Mononuclear cell (primary cell): ENCODE measurements around the gene WNK4. TPM values are rescaled to one million over a fixed set of nuclear protein-coding genes. Genes with fewer than 3 reads are reported as not detected.
"Not testable (repeated sequence)": the region's sequence is repeated elsewhere in the genome, so short reads cannot be mapped to it uniquely, and the experiment has no call there.

ENCODE experiments used
- H3K27me3 ChIP-seq: 2 replicates; pipeline ENCODE4 v1.6.0; 2011; ENCODE audit warnings: low read length, control low read depth; ENCODE audit not compliant: insufficient read depth
- H3K4me1 ChIP-seq: 2 replicates; pipeline ENCODE4 v1.5.1; 2011; ENCODE audit warnings: mild to moderate bottlenecking, low read length, control low read depth; ENCODE audit not compliant: insufficient read depth
- H3K4me3 ChIP-seq: 2 replicates; pipeline ENCODE4 v1.5.1; 2011; ENCODE audit warnings: mild to moderate bottlenecking, low read length, moderate library complexity
- H3K9me3 ChIP-seq: 2 replicates; pipeline ENCODE4 v1.5.1; 2011; ENCODE audit warnings: low read depth, mild to moderate bottlenecking, control low read depth, low read length
- total RNA-seq: library from RNA; depleted of rRNA; stranded (reverse); fragments of >200 nt; gene quantifications from one replicate; pipeline ENCODE4 v1.2.3, GENCODE V29; 2012

The WNK4 gene
- 0.10 TPM for total RNA-seq

GRCh38 chr17:42779936-42780850 is at the start of gene WNK4:
WNK4 (plus strand) TSS chr17:42780610; CDS start chr17:42780699, 89 bp downstream.
- Histone ChIP-seq H3K27me3 (peaks cover 45% of the 10 kb centered on the region), H3K9me3 (no peaks in the 10 kb centered on the region), H3K4me3 (no peak within 1 kb of the TSS)

GRCh38 chr17:42740699-42741098 is 39.7 kb upstream of the WNK4 start:
- Histone ChIP-seq H3K27me3 (no peaks in the 10 kb centered on the region), H3K4me3 (no peak overlapping the region), H3K4me1 (peaks cover 28% of the 10 kb centered on the region), H3K9me3 (no peaks in the 10 kb centered on the region)

More at GRCh38 chr17:42779936-42780850, at the start of gene WNK4:
- peaks cover 13% of the 10 kb centered on the region for H3K4me1 ChIP-seq

GRCh38 chr17:42742916-42743315 is 37.5 kb upstream of the WNK4 start:
- H3K4me1 ChIP-seq, result peaks cover 25% of the 10 kb centered on the region
- H3K27me3 ChIP-seq, H3K4me3 ChIP-seq, H3K9me3 ChIP-seq: not testable (repeated sequence)

GRCh38 chr17:42743595-42744282 is 36.7 kb upstream of the WNK4 start:
- Histone ChIP-seq H3K27me3 (no peaks in the 10 kb centered on the region), H3K4me3 (peak overlapping the region; percentile 56), H3K9me3 (no peaks in the 10 kb centered on the region), H3K4me1 (peaks cover 25% of the 10 kb centered on the region)

DNA sequence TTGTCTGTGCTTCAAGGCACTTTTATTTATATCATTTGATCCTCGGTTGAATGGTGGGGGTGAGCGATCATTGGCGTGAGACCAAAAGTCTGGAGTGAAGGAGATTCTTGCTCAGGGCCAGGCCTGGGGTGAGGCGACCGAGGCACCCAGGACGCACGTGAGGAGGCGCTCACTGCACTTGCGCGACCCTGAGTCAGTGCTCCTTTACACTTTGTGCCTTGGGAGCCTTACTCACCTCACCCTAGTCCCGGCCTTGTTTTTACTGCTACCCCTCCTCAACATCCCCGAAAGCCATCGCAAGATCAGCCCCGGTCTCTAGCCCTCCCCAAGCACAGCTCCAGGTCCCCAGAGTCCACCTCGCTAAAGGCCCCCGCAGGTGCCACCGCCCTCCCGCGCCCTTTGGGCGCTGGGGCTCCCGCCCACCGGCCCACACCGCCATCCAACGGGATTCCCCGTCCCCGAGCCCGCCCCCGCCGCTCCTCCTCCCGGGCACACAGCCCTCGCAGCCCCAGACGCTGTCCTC is 36.1 kb upstream of the WNK4 start:
- Histone ChIP-seq H3K4me3 (peak overlapping the region; percentile 56), H3K27me3 (no peaks in the 10 kb centered on the region), H3K9me3 (no peaks in the 10 kb centered on the region), H3K4me1 (peaks cover 25% of the 10 kb centered on the region)

- Histone ChIP-seq H3K4me1 (peaks cover 25% of the 10 kb centered on the region), H3K9me3 (no peaks in the 10 kb centered on the region), H3K27me3 (no peaks in the 10 kb centered on the region), H3K4me3 (peak within 1 kb of the TSS; percentile 56)
Observed at GRCh38 chr17:42744806-42745617, 35.4 kb upstream of the WNK4 start, which contains the start of gene EZH1. EZH1 (minus strand) TSS chr17:42745040; CDS start chr17:42728941, 16,099 bp downstream.

GRCh38 chr17:42748202-42748907 is 32.1 kb upstream of the WNK4 start:
- no peaks in the 10 kb centered on the region for H3K9me3 ChIP-seq
- no peak overlapping the region for H3K4me3 ChIP-seq
- H3K27me3 ChIP-seq, result no peaks in the 10 kb centered on the region
- H3K4me1 ChIP-seq, result peaks cover 29% of the 10 kb centered on the region

GRCh38 chr17:42748908-42749798 is 31.3 kb upstream of the WNK4 start:
- Histone ChIP-seq H3K27me3 (no peaks in the 10 kb centered on the region), H3K4me3 (no peak overlapping the region), H3K9me3 (no peaks in the 10 kb centered on the region), H3K4me1 (peaks cover 21% of the 10 kb centered on the region)

DNA sequence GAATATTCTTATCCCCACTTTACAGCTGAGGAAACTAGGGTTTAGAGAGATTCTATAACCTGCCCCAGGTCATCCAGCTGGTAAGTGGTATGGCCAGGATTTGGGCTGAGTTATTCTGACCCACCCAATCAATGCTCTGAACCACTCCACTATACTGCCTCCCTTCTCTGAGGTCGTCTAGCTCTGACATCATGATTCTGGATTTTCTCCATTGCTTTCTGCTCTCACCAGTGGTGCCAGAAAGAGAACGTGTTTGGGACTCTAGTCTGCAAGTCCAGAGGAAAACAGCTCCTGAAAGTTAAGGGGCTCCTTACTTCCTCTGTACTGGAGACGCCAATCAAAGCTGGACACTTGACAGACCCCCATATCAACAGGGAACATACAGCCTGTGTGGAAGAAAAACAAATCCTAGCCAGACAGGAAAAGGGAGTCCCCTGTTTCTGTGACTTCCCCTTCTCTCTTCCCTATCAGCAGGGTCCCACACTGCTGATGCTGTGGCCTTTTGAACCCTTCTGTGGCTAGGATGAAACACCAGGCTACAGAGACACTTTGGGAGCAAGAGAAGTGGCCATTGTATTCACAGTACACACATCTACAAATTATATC is 29.6 kb upstream of the WNK4 start:
- Histone ChIP-seq H3K4me3 (no peak overlapping the region), H3K4me1 (peaks cover 10% of the 10 kb centered on the region), H3K27me3 (no peaks in the 10 kb centered on the region), H3K9me3 (no peaks in the 10 kb centered on the region)

DNA sequence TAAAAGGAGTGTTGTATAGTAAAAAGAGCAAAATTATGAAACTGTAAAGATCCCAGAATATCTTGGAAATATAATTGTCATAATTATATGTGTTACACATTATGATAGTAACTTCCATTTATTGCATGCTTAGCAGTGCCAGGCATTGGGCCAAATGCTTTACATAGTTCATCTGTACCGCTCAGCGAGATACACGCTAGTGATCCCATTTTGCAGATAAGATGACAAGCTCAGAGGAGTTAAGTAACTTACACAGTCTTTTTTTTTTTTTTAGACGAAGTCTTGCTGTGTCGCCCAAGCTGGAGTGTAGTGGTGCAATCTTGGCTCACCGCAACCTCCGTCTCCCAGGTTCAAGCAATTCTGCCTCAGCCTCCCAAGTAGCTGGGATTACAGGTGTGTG is 28.8 kb upstream of the WNK4 start:
- Histone ChIP-seq H3K4me1 (peaks cover 10% of the 10 kb centered on the region), H3K27me3 (no peaks in the 10 kb centered on the region), H3K4me3 (no peak overlapping the region), H3K9me3 (no peaks in the 10 kb centered on the region)

- Histone ChIP-seq H3K4me3 (no peak overlapping the region), H3K4me1 (peaks cover 15% of the 10 kb centered on the region), H3K9me3 (no peaks in the 10 kb centered on the region), H3K27me3 (peaks cover 8% of the 10 kb centered on the region)
Observed at GRCh38 chr17:42754782-42755181, 25.6 kb upstream of the WNK4 start.

GRCh38 chr17:42759982-42760651 is 20.3 kb upstream of the WNK4 start:
- peaks cover 23% of the 10 kb centered on the region for H3K4me1 ChIP-seq
- H3K27me3 ChIP-seq, result peaks cover 33% of the 10 kb centered on the region
- H3K4me3 ChIP-seq, result no peak overlapping the region
- H3K9me3 ChIP-seq, result no peaks in the 10 kb centered on the region
